ENCODE data around the gene C9orf153. TPM values are rescaled to one million over a fixed set of nuclear protein-coding genes. Genes with fewer than 3 reads are reported as not detected.
"Not testable (repeated sequence)": the region's sequence is repeated elsewhere in the genome, so short reads cannot be mapped to it uniquely, and the experiment has no call there.

Gene C9orf153
- polyA plus RNA-seq, 1 donor, result 0.22 TPM

GRCh38 chr9:86193088-86193487 lies 66.4 kb downstream of the C9orf153 start:
- H3K4me1 ChIP-seq (ENCODE audit: control insufficient read depth, insufficient read depth, low read length), result no peaks in the 10 kb centered on the region
- H3K27ac ChIP-seq (ENCODE audit: low read length), result no peak overlapping the region
- H3K4me3 ChIP-seq (ENCODE audit: low read length), result no peak overlapping the region
- H3K36me3 ChIP-seq (ENCODE audit: control insufficient read depth, insufficient read depth, low read length), result no peaks in the 10 kb centered on the region
- 60% methylated on average over 1 of the region's 4 CpGs for WGBS (ENCODE audit: insufficient coverage, low lambda C conversion rate)
- no peaks in the 10 kb centered on the region for H3K27me3 ChIP-seq (ENCODE audit: control insufficient read depth, insufficient read depth, low read length)
- H3K9me3 ChIP-seq (ENCODE audit: control insufficient read depth, low read depth, low read length), result peaks cover 4% of the 10 kb centered on the region
- no peak for DNase-seq

GRCh38 chr9:86190700-86191099 lies 68.8 kb downstream of the C9orf153 start:
- 100% methylated on average over 1 of the region's 1 CpG for WGBS (ENCODE audit: insufficient coverage, low lambda C conversion rate)
- not testable (repeated sequence) for DNase-seq; H3K4me3 ChIP-seq (ENCODE audit: low read length); H3K4me1 ChIP-seq (ENCODE audit: control insufficient read depth, insufficient read depth, low read length); H3K9me3 ChIP-seq (ENCODE audit: control insufficient read depth, low read depth, low read length); H3K27me3 ChIP-seq (ENCODE audit: control insufficient read depth, insufficient read depth, low read length); H3K36me3 ChIP-seq (ENCODE audit: control insufficient read depth, insufficient read depth, low read length); H3K27ac ChIP-seq (ENCODE audit: low read length)

GRCh38 chr9:86187121-86187520 lies 72.3 kb downstream of the C9orf153 start:
- no peaks in the 10 kb centered on the region for H3K36me3 ChIP-seq (ENCODE audit: control insufficient read depth, insufficient read depth, low read length)
- no peak overlapping the region for H3K27ac ChIP-seq (ENCODE audit: low read length)
- no CpG with 5 or more reads among the region's 3 CpGs for WGBS (ENCODE audit: insufficient coverage, low lambda C conversion rate)
- DNase-seq, result no peak
- no peaks in the 10 kb centered on the region for H3K27me3 ChIP-seq (ENCODE audit: control insufficient read depth, insufficient read depth, low read length)
- no peak overlapping the region for H3K4me3 ChIP-seq (ENCODE audit: low read length)
- H3K4me1 ChIP-seq (ENCODE audit: control insufficient read depth, insufficient read depth, low read length), result no peaks in the 10 kb centered on the region
- no peaks in the 10 kb centered on the region for H3K9me3 ChIP-seq (ENCODE audit: control insufficient read depth, low read depth, low read length)

GRCh38 chr9:86186696-86187095 lies 72.8 kb downstream of the C9orf153 start:
- Histone ChIP-seq H3K9me3 (ENCODE audit: control insufficient read depth, low read depth, low read length) (no peaks in the 10 kb centered on the region), H3K27ac (ENCODE audit: low read length) (no peak overlapping the region), H3K4me3 (ENCODE audit: low read length) (no peak overlapping the region), H3K27me3 (ENCODE audit: control insufficient read depth, insufficient read depth, low read length) (no peaks in the 10 kb centered on the region), H3K36me3 (ENCODE audit: control insufficient read depth, insufficient read depth, low read length) (no peaks in the 10 kb centered on the region), H3K4me1 (ENCODE audit: control insufficient read depth, insufficient read depth, low read length) (no peaks in the 10 kb centered on the region)
- WGBS (ENCODE audit: insufficient coverage, low lambda C conversion rate), result no CpG with 5 or more reads among the region's 2 CpGs
- no peak for DNase-seq

- no peak overlapping the region for H3K4me3 ChIP-seq (ENCODE audit: low read length)
- no peak overlapping the region for H3K27ac ChIP-seq (ENCODE audit: low read length)
- no peaks in the 10 kb centered on the region for H3K27me3 ChIP-seq (ENCODE audit: control insufficient read depth, insufficient read depth, low read length)
- no peaks in the 10 kb centered on the region for H3K36me3 ChIP-seq (ENCODE audit: control insufficient read depth, insufficient read depth, low read length)
- no CpG with 5 or more reads among the region's 7 CpGs for WGBS (ENCODE audit: insufficient coverage, low lambda C conversion rate)
- no peak for DNase-seq
- no peaks in the 10 kb centered on the region for H3K4me1 ChIP-seq (ENCODE audit: control insufficient read depth, insufficient read depth, low read length)
- no peaks in the 10 kb centered on the region for H3K9me3 ChIP-seq (ENCODE audit: control insufficient read depth, low read depth, low read length)
Measured at GRCh38 chr9:86185872-86186271, 73.6 kb downstream of the C9orf153 start.

- H3K27ac ChIP-seq (ENCODE audit: low read length), result no peak overlapping the region
- no peaks in the 10 kb centered on the region for H3K36me3 ChIP-seq (ENCODE audit: control insufficient read depth, insufficient read depth, low read length)
- H3K4me3 ChIP-seq (ENCODE audit: low read length), result no peak overlapping the region
- WGBS (ENCODE audit: insufficient coverage, low lambda C conversion rate), result 93% methylated on average over 2 of the region's 4 CpGs
- no peaks in the 10 kb centered on the region for H3K9me3 ChIP-seq (ENCODE audit: control insufficient read depth, low read depth, low read length)
- DNase-seq, result no peak
- H3K4me1 ChIP-seq (ENCODE audit: control insufficient read depth, insufficient read depth, low read length), result no peaks in the 10 kb centered on the region
- no peaks in the 10 kb centered on the region for H3K27me3 ChIP-seq (ENCODE audit: control insufficient read depth, insufficient read depth, low read length)
Measured at GRCh38 chr9:86184138-86184524, 75.3 kb downstream of the C9orf153 start.

- Histone ChIP-seq H3K4me3 (ENCODE audit: low read length) (no peak overlapping the region), H3K4me1 (ENCODE audit: control insufficient read depth, insufficient read depth, low read length) (no peaks in the 10 kb centered on the region), H3K36me3 (ENCODE audit: control insufficient read depth, insufficient read depth, low read length) (no peaks in the 10 kb centered on the region), H3K27ac (ENCODE audit: low read length) (no peak overlapping the region), H3K9me3 (ENCODE audit: control insufficient read depth, low read depth, low read length) (no peaks in the 10 kb centered on the region), H3K27me3 (ENCODE audit: control insufficient read depth, insufficient read depth, low read length) (no peaks in the 10 kb centered on the region)
- DNase-seq, result no peak
- whole genome bisulfite sequencing (ENCODE audit: insufficient coverage, low lambda C conversion rate), result no CpG with 5 or more reads among the region's 1 CpG
Measured at GRCh38 chr9:86183229-86184137, 76.0 kb downstream of the C9orf153 start.

GRCh38 chr9:86181379-86182315 lies 77.8 kb downstream of the C9orf153 start:
- Histone ChIP-seq H3K36me3 (ENCODE audit: control insufficient read depth, insufficient read depth, low read length) (no peaks in the 10 kb centered on the region), H3K27me3 (ENCODE audit: control insufficient read depth, insufficient read depth, low read length) (no peaks in the 10 kb centered on the region), H3K4me3 (ENCODE audit: low read length) (no peak overlapping the region), H3K27ac (ENCODE audit: low read length) (no peak overlapping the region), H3K9me3 (ENCODE audit: control insufficient read depth, low read depth, low read length) (no peaks in the 10 kb centered on the region), H3K4me1 (ENCODE audit: control insufficient read depth, insufficient read depth, low read length) (no peaks in the 10 kb centered on the region)
- no CpG with 5 or more reads among the region's 3 CpGs for WGBS (ENCODE audit: insufficient coverage, low lambda C conversion rate)
- no peak for DNase-seq

- DNase-seq, result no peak
- Histone ChIP-seq H3K4me1 (ENCODE audit: control insufficient read depth, insufficient read depth, low read length) (no peaks in the 10 kb centered on the region), H3K36me3 (ENCODE audit: control insufficient read depth, insufficient read depth, low read length) (no peaks in the 10 kb centered on the region), H3K4me3 (ENCODE audit: low read length) (no peak overlapping the region), H3K9me3 (ENCODE audit: control insufficient read depth, low read depth, low read length) (no peaks in the 10 kb centered on the region), H3K27ac (ENCODE audit: low read length) (no peak overlapping the region), H3K27me3 (ENCODE audit: control insufficient read depth, insufficient read depth, low read length) (no peaks in the 10 kb centered on the region)
- 100% methylated on average over 1 of the region's 5 CpGs for WGBS (ENCODE audit: insufficient coverage, low lambda C conversion rate)
Measured at GRCh38 chr9:86178503-86178902, 81.0 kb downstream of the C9orf153 start.

- WGBS (ENCODE audit: insufficient coverage, low lambda C conversion rate), result 13% methylated on average over 1 of the region's 1 CpG
- no peak overlapping the region for H3K4me3 ChIP-seq (ENCODE audit: low read length)
- H3K36me3 ChIP-seq (ENCODE audit: control insufficient read depth, insufficient read depth, low read length), result no peaks in the 10 kb centered on the region
- DNase-seq, result peak in 1 of 2 donors; percentile 34
- no peaks in the 10 kb centered on the region for H3K27me3 ChIP-seq (ENCODE audit: control insufficient read depth, insufficient read depth, low read length)
- no peak overlapping the region for H3K27ac ChIP-seq (ENCODE audit: low read length)
- H3K4me1 ChIP-seq (ENCODE audit: control insufficient read depth, insufficient read depth, low read length), result no peaks in the 10 kb centered on the region
- no peaks in the 10 kb centered on the region for H3K9me3 ChIP-seq (ENCODE audit: control insufficient read depth, low read depth, low read length)
Measured at GRCh38 chr9:86177995-86178394, 81.5 kb downstream of the C9orf153 start.

Data from large intestine (tissue), 3 donors.